ENCODE measurements around the gene PRSS53.

PRSS53 gene

GRCh38 chr16:31093132-31093703 is 4.5 kb upstream of the PRSS53 start:
- DNase-seq, result no peak

- DNase-seq, result no peak
Measured at GRCh38 chr16:31092330-31092729, 3.6 kb upstream of the PRSS53 start.

- DNase-seq, result no peak
Measured at GRCh38 chr16:31090540-31090939, 1.8 kb upstream of the PRSS53 start.

- DNase-seq, result no peak
Measured at GRCh38 chr16:31089199-31089598, 456 bp upstream of the PRSS53 start.

- no peak for DNase-seq
Measured at GRCh38 chr16:31087971-31088370, 772 bp downstream of the PRSS53 start.

- DNase-seq, result no peak
Measured at GRCh38 chr16:31087481-31087880, 1.3 kb downstream of the PRSS53 start.

GRCh38 chr16:31086629-31086906 is 2.2 kb downstream of the PRSS53 start:
- DNase-seq, result no peak

- no peak for DNase-seq
Measured at GRCh38 chr16:31085873-31086628, 2.7 kb downstream of the PRSS53 start.

GRCh38 chr16:31085411-31085810 is 3.3 kb downstream of the PRSS53 start:
- no peak for DNase-seq

- DNase-seq, result no peak
Measured at GRCh38 chr16:31084584-31085302, 4.0 kb downstream of the PRSS53 start.

GRCh38 chr16:31083981-31084380 is 4.8 kb downstream of the PRSS53 start:
- DNase-seq, result no peak

GRCh38 chr16:31083556-31083955 is 5.2 kb downstream of the PRSS53 start:
- peak; percentile 23 for DNase-seq

- peak; percentile 2 for DNase-seq
Measured at GRCh38 chr16:31083081-31083480, 5.7 kb downstream of the PRSS53 start.

- DNase-seq, result peak; percentile 12
Measured at GRCh38 chr16:31082368-31083045, 6.2 kb downstream of the PRSS53 start.

GRCh38 chr16:31081428-31082351 is 7.1 kb downstream of the PRSS53 start:
- peak; percentile 11 for DNase-seq

- peak; percentile 9 for DNase-seq
Measured at GRCh38 chr16:31080756-31081419, 7.9 kb downstream of the PRSS53 start.

- peak; percentile 5 for DNase-seq
Measured at GRCh38 chr16:31080035-31080629, 8.6 kb downstream of the PRSS53 start.

GRCh38 chr16:31079342-31079944 is 9.3 kb downstream of the PRSS53 start:
- peak; percentile 8 for DNase-seq

GRCh38 chr16:31078597-31079341 is 10.0 kb downstream of the PRSS53 start:
- DNase-seq, result peak; percentile 7
